Coronary artery (tissue), 2 donors: Measurements from ENCODE around the gene LPO.

Source experiments
- DNase-seq: peaks from one replicate; pipeline ENCODE4 v3.0.0-alpha.2; 2017; ENCODE audit warnings: low spot score
- H3K27ac ChIP-seq, 2 donors: fragments of 200-600 bp; sonication (generic); one replicate each; pipeline ENCODE4 v1.5.1; 2016 to 2019
- H3K4me3 ChIP-seq: fragments of 200-600 bp; sonication (generic); 2 replicates; pipeline ENCODE4 v1.5.1; 2016; ENCODE audit warnings: mild to moderate bottlenecking, moderate library complexity
- CTCF ChIP-seq: fragments of 200-600 bp; sonication (generic); IDR thresholded peaks from one replicate; pipeline ENCODE4 v1.5.1; 2019; ENCODE audit warnings: antibody characterized with exemption

Gene LPO

GRCh38 chr17:58318065-58318481 lies 79.7 kb downstream of the LPO start:
- H3K4me3 ChIP-seq: no peak overlapping the region
- H3K27ac ChIP-seq: no peak overlapping the region
- no peak for DNase-seq
- TF ChIP-seq CTCF: no peak
